ENCODE measurements around the gene CDKAL1.

GRCh38 chr6:20797597-20797996 is 263.3 kb downstream of the CDKAL1 start:
- TF ChIP-seq TCF4 (CRISPR knock-in tag; IDR thresholded peaks at IDR 0.05; ENCODE audit: borderline replicate concordance) (no peak), OSR1 (CRISPR knock-in tag; IDR thresholded peaks at IDR 0.05) (no peak), CSRNP3 (CRISPR knock-in tag; IDR thresholded peaks at IDR 0.05) (no peak), ZFP30 (CRISPR knock-in tag; IDR thresholded peaks at IDR 0.05) (no peak), TOX (CRISPR knock-in tag; IDR thresholded peaks at IDR 0.05; ENCODE audit: borderline replicate concordance) (no peak), ZNF70 (CRISPR knock-in tag; IDR thresholded peaks at IDR 0.05) (no peak), PPARA (CRISPR knock-in tag; IDR thresholded peaks at IDR 0.05; ENCODE audit: borderline replicate concordance) (no peak), ZNF565 (CRISPR knock-in tag; conservative IDR thresholded peaks at IDR 0.05; ENCODE audit: low read depth) (no peak)
- TF ChIP-seq, protein P1, sequence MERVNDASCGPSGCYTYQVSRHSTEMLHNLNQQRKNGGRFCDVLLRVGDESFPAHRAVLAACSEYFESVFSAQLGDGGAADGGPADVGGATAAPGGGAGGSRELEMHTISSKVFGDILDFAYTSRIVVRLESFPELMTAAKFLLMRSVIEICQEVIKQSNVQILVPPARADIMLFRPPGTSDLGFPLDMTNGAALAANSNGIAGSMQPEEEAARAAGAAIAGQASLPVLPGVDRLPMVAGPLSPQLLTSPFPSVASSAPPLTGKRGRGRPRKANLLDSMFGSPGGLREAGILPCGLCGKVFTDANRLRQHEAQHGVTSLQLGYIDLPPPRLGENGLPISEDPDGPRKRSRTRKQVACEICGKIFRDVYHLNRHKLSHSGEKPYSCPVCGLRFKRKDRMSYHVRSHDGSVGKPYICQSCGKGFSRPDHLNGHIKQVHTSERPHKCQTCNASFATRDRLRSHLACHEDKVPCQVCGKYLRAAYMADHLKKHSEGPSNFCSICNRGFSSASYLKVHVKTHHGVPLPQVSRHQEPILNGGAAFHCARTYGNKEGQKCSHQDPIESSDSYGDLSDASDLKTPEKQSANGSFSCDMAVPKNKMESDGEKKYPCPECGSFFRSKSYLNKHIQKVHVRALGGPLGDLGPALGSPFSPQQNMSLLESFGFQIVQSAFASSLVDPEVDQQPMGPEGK (CRISPR knock-in tag; IDR thresholded peaks at IDR 0.05; ENCODE audit: borderline replicate concordance), result no peak
- TF ChIP-seq, protein P2, sequence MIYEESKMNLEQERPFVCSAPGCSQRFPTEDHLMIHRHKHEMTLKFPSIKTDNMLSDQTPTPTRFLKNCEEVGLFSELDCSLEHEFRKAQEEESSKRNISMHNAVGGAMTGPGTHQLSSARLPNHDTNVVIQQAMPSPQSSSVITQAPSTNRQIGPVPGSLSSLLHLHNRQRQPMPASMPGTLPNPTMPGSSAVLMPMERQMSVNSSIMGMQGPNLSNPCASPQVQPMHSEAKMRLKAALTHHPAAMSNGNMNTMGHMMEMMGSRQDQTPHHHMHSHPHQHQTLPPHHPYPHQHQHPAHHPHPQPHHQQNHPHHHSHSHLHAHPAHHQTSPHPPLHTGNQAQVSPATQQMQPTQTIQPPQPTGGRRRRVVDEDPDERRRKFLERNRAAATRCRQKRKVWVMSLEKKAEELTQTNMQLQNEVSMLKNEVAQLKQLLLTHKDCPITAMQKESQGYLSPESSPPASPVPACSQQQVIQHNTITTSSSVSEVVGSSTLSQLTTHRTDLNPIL (CRISPR knock-in tag; IDR thresholded peaks at IDR 0.05; ENCODE audit: low read depth), result no peak

Measured in SK-N-SH treated with all-trans-retinoic acid at 6 μM for 48 hours (cell line).